Astrocyte of the cerebellum (primary cell): ENCODE results near the gene TOGARAM2.

Experiments used
- DNase-seq: peaks from one replicate; pipeline ENCODE4 v3.0.0-alpha.2; 2011; ENCODE audit warnings: low read depth
- H3K4me3 ChIP-seq: 2 replicates; pipeline ENCODE4 v1.5.1; 2011; ENCODE audit warnings: mild to moderate bottlenecking, low read depth, low read length, moderate library complexity
- in situ Hi-C: cut with HindIII; loops from 2 replicates; pipeline ENCODE4 v1.10.0; 2017; ENCODE audit warnings: low sequenced_read_pairs
- TF ChIP-seq, protein P1 (sequence below): IDR thresholded peaks from 2 replicates; pipeline ENCODE4 v1.5.1; 2012; ENCODE audit warnings: low read length, low read depth, moderate library complexity, mild to moderate bottlenecking; ENCODE audit errors: missing control alignments

Gene TOGARAM2

GRCh38 chr2:29024882-29025430 lies 43.9 kb downstream of the TOGARAM2 start:
- no peak overlapping the region for H3K4me3 ChIP-seq
- DNase-seq, result no peak
- TF ChIP-seq, protein P1, sequence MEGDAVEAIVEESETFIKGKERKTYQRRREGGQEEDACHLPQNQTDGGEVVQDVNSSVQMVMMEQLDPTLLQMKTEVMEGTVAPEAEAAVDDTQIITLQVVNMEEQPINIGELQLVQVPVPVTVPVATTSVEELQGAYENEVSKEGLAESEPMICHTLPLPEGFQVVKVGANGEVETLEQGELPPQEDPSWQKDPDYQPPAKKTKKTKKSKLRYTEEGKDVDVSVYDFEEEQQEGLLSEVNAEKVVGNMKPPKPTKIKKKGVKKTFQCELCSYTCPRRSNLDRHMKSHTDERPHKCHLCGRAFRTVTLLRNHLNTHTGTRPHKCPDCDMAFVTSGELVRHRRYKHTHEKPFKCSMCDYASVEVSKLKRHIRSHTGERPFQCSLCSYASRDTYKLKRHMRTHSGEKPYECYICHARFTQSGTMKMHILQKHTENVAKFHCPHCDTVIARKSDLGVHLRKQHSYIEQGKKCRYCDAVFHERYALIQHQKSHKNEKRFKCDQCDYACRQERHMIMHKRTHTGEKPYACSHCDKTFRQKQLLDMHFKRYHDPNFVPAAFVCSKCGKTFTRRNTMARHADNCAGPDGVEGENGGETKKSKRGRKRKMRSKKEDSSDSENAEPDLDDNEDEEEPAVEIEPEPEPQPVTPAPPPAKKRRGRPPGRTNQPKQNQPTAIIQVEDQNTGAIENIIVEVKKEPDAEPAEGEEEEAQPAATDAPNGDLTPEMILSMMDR, result no peak
- in situ Hi-C loops, result no loop called here

DNA sequence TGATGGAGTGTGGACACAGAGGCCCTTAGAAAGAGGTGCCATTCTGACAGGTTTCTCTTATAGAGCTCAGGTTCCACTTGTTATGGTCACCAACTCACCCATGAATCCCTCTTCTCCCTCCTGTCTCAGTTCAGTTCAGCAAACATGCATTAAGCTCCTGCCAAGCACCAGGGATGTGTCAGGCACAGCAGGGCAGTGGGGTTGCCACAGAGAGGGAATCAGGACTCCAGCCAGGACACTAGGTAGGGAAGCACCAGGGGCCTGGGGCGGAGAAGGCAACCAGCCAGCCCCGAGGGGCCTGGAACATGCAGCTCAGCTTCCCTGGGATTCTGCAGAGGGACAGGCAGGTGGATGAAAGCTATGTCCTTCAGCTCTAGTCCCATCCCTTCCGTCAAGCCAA lies 44.6 kb downstream of the TOGARAM2 start:
- in situ Hi-C loops, result no loop called here
- no peak overlapping the region for H3K4me3 ChIP-seq
- TF ChIP-seq, protein P1, result no peak

GRCh38 chr2:29031046-29031445 lies 49.9 kb downstream of the TOGARAM2 start:
- DNase-seq, result no peak
- no peak overlapping the region for H3K4me3 ChIP-seq
- TF ChIP-seq, protein P1, result no peak
- in situ Hi-C loops, result no loop called here

More for the DNA sequence above, 44.6 kb downstream of the TOGARAM2 start:
- no peak for DNase-seq

- H3K4me3 ChIP-seq, result no peak overlapping the region
- TF ChIP-seq, protein P1, result no peak
- in situ Hi-C loops, result no loop called here
- no peak for DNase-seq
These were observed 51.1 kb downstream of the TOGARAM2 start for GRCh38 chr2:29032189-29032588.

- no peak for DNase-seq
- H3K4me3 ChIP-seq, result no peak overlapping the region
- in situ Hi-C loops, result no loop called here
- TF ChIP-seq, protein P1, result no peak
These were observed 52.1 kb downstream of the TOGARAM2 start for GRCh38 chr2:29033172-29033571.

DNA sequence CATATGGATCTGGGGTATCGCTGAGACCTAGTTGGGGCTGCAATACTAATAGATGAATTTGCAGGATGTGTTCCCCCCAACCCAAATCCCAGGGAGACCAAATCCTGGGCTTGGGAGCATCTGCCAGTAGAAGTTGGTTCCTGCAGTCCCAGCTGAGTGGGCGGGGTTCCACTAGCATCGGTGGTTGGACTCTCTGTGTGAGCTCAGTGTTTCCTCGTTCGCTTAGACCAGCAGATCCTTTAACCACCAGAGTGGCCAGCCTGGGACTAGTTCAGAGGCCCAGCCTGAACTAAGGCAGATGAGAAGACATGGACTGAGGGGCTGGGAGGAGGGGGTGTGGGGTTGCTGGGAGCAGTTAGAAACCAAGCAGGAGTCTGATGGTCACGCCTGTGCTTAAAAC lies 52.6 kb downstream of the TOGARAM2 start:
- no peak overlapping the region for H3K4me3 ChIP-seq
- no peak for DNase-seq
- TF ChIP-seq, protein P1, result no peak
- in situ Hi-C loops, result no loop called here
